ENCODE measurements around the gene AP2A2. TPM values are rescaled to one million over a fixed set of nuclear protein-coding genes. Genes with fewer than 3 reads are reported as not detected.

AP2A2 gene
- total RNA-seq, 2 experiments from 2014 or later = 45.9 to 46.6 TPM

GRCh38 chr11:884578-885070 is 41.0 kb upstream of the AP2A2 start:
- Mint-ChIP-seq H3K27me3 (no peaks in the 10 kb centered on the region), H3K4me3 (no peak overlapping the region), H3K9me3 (no peaks in the 10 kb centered on the region), H3K4me1 (ENCODE audit: low read depth) (no peaks in the 10 kb centered on the region), H3K36me3 (ENCODE audit: low read depth) (peaks cover 37% of the 10 kb centered on the region), H3K27ac (no peak overlapping the region)
- no peak for TF ChIP-seq CTCF (IDR thresholded peaks at IDR 0.05)
- Histone ChIP-seq H3K36me3 (ENCODE audit: insufficient read depth, low read length) (peaks cover 7% of the 10 kb centered on the region), H3K4me3 (ENCODE audit: low read length) (no peak overlapping the region), H3K4me1 (ENCODE audit: insufficient read depth, low read length) (no peaks in the 10 kb centered on the region), H3K27me3 (ENCODE audit: control insufficient read depth in 1 of 2, insufficient read depth in 2 of 2, low read length in 2 of 2) (no peaks in the 10 kb centered on the region), H3K27ac (ENCODE audit: low read depth in 1 of 2, low read length in 2 of 2) (no peak overlapping the region), H3K9me3 (ENCODE audit: control insufficient read depth in 1 of 2, insufficient read depth in 1 of 2, low read length in 2 of 2) (no peaks in the 10 kb centered on the region)
- DNase-seq (no peak), ATAC-seq (ENCODE audit: poor library complexity) (no peak)
- CTCF ChIA-PET = no interaction called here
- POLR2A ChIA-PET = no interaction called here
- intact Hi-C loops (cut with DNase I, micrococcal nuclease) = no loop called here

- no peaks in the 10 kb centered on the region for H3K4me1 Mint-ChIP-seq (ENCODE audit: low read depth)
Measured at GRCh38 chr11:886568-886967, 39.1 kb upstream of the AP2A2 start.

GRCh38 chr11:887589-887988 is 38.1 kb upstream of the AP2A2 start:
- CTCF ChIA-PET = no interaction called here
- H3K9me3 Mint-ChIP-seq = no peaks in the 10 kb centered on the region
- no peak for ATAC-seq (ENCODE audit: poor library complexity)
- Histone ChIP-seq H3K27me3 (ENCODE audit: control insufficient read depth in 1 of 2, insufficient read depth in 2 of 2, low read length in 2 of 2) (no peaks in the 10 kb centered on the region), H3K4me1 (ENCODE audit: insufficient read depth, low read length) (no peaks in the 10 kb centered on the region), H3K27ac (ENCODE audit: low read depth in 1 of 2, low read length in 2 of 2) (no peak overlapping the region), H3K4me3 (ENCODE audit: low read length) (no peak overlapping the region), H3K36me3 (ENCODE audit: insufficient read depth, low read length) (peaks cover 6% of the 10 kb centered on the region), H3K9me3 (ENCODE audit: control insufficient read depth in 1 of 2, insufficient read depth in 1 of 2, low read length in 2 of 2) (no peaks in the 10 kb centered on the region)
- TF ChIP-seq CTCF (IDR thresholded peaks at IDR 0.05) = no peak
- no peaks in the 10 kb centered on the region for H3K27me3 Mint-ChIP-seq
- intact Hi-C loops (cut with DNase I, micrococcal nuclease) = no loop called here
- no peak overlapping the region for H3K4me3 Mint-ChIP-seq
- H3K4me1 Mint-ChIP-seq (ENCODE audit: low read depth) = no peaks in the 10 kb centered on the region
- H3K36me3 Mint-ChIP-seq (ENCODE audit: low read depth) = peaks cover 20% of the 10 kb centered on the region
- no peak overlapping the region for H3K27ac Mint-ChIP-seq
- no peak for DNase-seq
- POLR2A ChIA-PET = no interaction called here

More at GRCh38 chr11:886568-886967, 39.1 kb upstream of the AP2A2 start:
- ATAC-seq (ENCODE audit: poor library complexity) (no peak), DNase-seq (no peak)
- intact Hi-C loops (cut with DNase I, micrococcal nuclease) = no loop called here
- no peak overlapping the region for H3K27ac ChIP-seq (ENCODE audit: low read depth in 1 of 2, low read length in 2 of 2)
- H3K27me3 ChIP-seq (ENCODE audit: control insufficient read depth in 1 of 2, insufficient read depth in 2 of 2, low read length in 2 of 2) = no peaks in the 10 kb centered on the region
- no peaks in the 10 kb centered on the region for H3K4me1 ChIP-seq (ENCODE audit: insufficient read depth, low read length)
- POLR2A ChIA-PET = no interaction called here
- no peaks in the 10 kb centered on the region for H3K9me3 Mint-ChIP-seq
- H3K27ac Mint-ChIP-seq = no peak overlapping the region
- no peak overlapping the region for H3K4me3 ChIP-seq (ENCODE audit: low read length)
- no peak overlapping the region for H3K4me3 Mint-ChIP-seq
- H3K36me3 ChIP-seq (ENCODE audit: insufficient read depth, low read length) = peaks cover 6% of the 10 kb centered on the region
- no peaks in the 10 kb centered on the region for H3K9me3 ChIP-seq (ENCODE audit: control insufficient read depth in 1 of 2, insufficient read depth in 1 of 2, low read length in 2 of 2)
- TF ChIP-seq CTCF (IDR thresholded peaks at IDR 0.05) = no peak
- CTCF ChIA-PET = interaction anchor here (0.7 to 1.1 kb wide), 2 partner anchors 14 to 38 kb away, joined by 3 read pairs; no protein-coding TSS in a partner anchor
- no peaks in the 10 kb centered on the region for H3K27me3 Mint-ChIP-seq
- H3K36me3 Mint-ChIP-seq (ENCODE audit: low read depth) = peaks cover 27% of the 10 kb centered on the region

All from CD4-positive, alpha-beta T cell (primary cell).